ENCODE results near the gene CRYGN. TPM values are rescaled to one million over a fixed set of nuclear protein-coding genes. Genes with fewer than 3 reads are reported as not detected.
A peak's percentile ranks its signal among the peaks of the same experiment; 100 is the strongest.

The CRYGN gene
- total and polyA plus RNA-seq, 2 donors from 2014 or later: 0.22 TPM; not detected in 1

GRCh38 chr7:151381348-151382078, 58.4 kb downstream of the CRYGN start:
- no peaks in the 10 kb centered on the region for H3K9me3 ChIP-seq (ENCODE audit: control insufficient read depth in 2 of 3, insufficient read depth in 1 of 3, low read length in 3 of 3)
- peak; percentile 33 to 72 (median 58) for DNase-seq
- no peaks in the 10 kb centered on the region for H3K27me3 ChIP-seq (ENCODE audit: control insufficient read depth, insufficient read depth, low read length)
- peaks cover 0 to 9% (median 0%) of the 10 kb centered on the region in 3 donors for H3K4me1 ChIP-seq (ENCODE audit: control insufficient read depth in 2 of 3, insufficient read depth in 2 of 3, low read depth in 1 of 3, low read length in 3 of 3)
- no peak overlapping the region for H3K9ac ChIP-seq (ENCODE audit: low read length in 3 of 3)
- TF ChIP-seq, protein P1, sequence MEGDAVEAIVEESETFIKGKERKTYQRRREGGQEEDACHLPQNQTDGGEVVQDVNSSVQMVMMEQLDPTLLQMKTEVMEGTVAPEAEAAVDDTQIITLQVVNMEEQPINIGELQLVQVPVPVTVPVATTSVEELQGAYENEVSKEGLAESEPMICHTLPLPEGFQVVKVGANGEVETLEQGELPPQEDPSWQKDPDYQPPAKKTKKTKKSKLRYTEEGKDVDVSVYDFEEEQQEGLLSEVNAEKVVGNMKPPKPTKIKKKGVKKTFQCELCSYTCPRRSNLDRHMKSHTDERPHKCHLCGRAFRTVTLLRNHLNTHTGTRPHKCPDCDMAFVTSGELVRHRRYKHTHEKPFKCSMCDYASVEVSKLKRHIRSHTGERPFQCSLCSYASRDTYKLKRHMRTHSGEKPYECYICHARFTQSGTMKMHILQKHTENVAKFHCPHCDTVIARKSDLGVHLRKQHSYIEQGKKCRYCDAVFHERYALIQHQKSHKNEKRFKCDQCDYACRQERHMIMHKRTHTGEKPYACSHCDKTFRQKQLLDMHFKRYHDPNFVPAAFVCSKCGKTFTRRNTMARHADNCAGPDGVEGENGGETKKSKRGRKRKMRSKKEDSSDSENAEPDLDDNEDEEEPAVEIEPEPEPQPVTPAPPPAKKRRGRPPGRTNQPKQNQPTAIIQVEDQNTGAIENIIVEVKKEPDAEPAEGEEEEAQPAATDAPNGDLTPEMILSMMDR (IDR thresholded peaks at IDR 0.05; ENCODE audit: borderline replicate concordance, extremely low read depth, insufficient read depth): no peak
- H3K4me3 ChIP-seq (ENCODE audit: low read length in 3 of 3): peak overlapping the region in 1 of 3 donors; percentile 9
- no peak for FAIRE-seq
- H3K36me3 ChIP-seq (ENCODE audit: control insufficient read depth in 2 of 3, insufficient read depth in 3 of 3, low read length in 3 of 3): peaks cover 0 to 7% (median 0%) of the 10 kb centered on the region in 3 donors
- intact Hi-C loops (cut with DNase I): no loop called here
- no peak overlapping the region for H3K27ac ChIP-seq (ENCODE audit: low read depth in 2 of 2, low read length in 2 of 2)

- TF ChIP-seq, protein P1 (IDR thresholded peaks at IDR 0.05; ENCODE audit: borderline replicate concordance, extremely low read depth, insufficient read depth): no peak
- Histone ChIP-seq H3K36me3 (ENCODE audit: control insufficient read depth in 2 of 3, insufficient read depth in 3 of 3, low read length in 3 of 3) (peaks cover 0 to 12% (median 3%) of the 10 kb centered on the region in 3 donors), H3K4me3 (ENCODE audit: low read length in 3 of 3) (no peak overlapping the region), H3K4me1 (ENCODE audit: control insufficient read depth in 2 of 3, insufficient read depth in 2 of 3, low read depth in 1 of 3, low read length in 3 of 3) (peaks cover 0 to 9% (median 0%) of the 10 kb centered on the region in 3 donors), H3K9ac (ENCODE audit: low read length in 3 of 3) (no peak overlapping the region), H3K27ac (ENCODE audit: low read depth in 2 of 2, low read length in 2 of 2) (no peak overlapping the region), H3K9me3 (ENCODE audit: control insufficient read depth in 2 of 3, insufficient read depth in 1 of 3, low read length in 3 of 3) (no peaks in the 10 kb centered on the region), H3K27me3 (ENCODE audit: control insufficient read depth, insufficient read depth, low read length) (no peaks in the 10 kb centered on the region)
- DNase-seq (no peak), FAIRE-seq (no peak)
- intact Hi-C loops (cut with DNase I): no loop called here
Measured at GRCh38 chr7:151381098-151381347, 58.9 kb downstream of the CRYGN start.

GRCh38 chr7:151380199-151381097, 59.5 kb downstream of the CRYGN start:
- Histone ChIP-seq H3K9ac (ENCODE audit: low read length in 3 of 3) (no peak overlapping the region), H3K27ac (ENCODE audit: low read depth in 2 of 2, low read length in 2 of 2) (no peak overlapping the region), H3K27me3 (ENCODE audit: control insufficient read depth, insufficient read depth, low read length) (no peaks in the 10 kb centered on the region), H3K4me3 (ENCODE audit: low read length in 3 of 3) (no peak overlapping the region), H3K4me1 (ENCODE audit: control insufficient read depth in 2 of 3, insufficient read depth in 2 of 3, low read depth in 1 of 3, low read length in 3 of 3) (peaks cover 0 to 9% (median 0%) of the 10 kb centered on the region in 3 donors), H3K36me3 (ENCODE audit: control insufficient read depth in 2 of 3, insufficient read depth in 3 of 3, low read length in 3 of 3) (peaks cover 0 to 18% (median 8%) of the 10 kb centered on the region in 3 donors), H3K9me3 (ENCODE audit: control insufficient read depth in 2 of 3, insufficient read depth in 1 of 3, low read length in 3 of 3) (no peaks in the 10 kb centered on the region)
- intact Hi-C loops (cut with DNase I): no loop called here
- DNase-seq (peak in 1 of 5 donors; percentile 74), FAIRE-seq (no peak)
- TF ChIP-seq, protein P1 (IDR thresholded peaks at IDR 0.05; ENCODE audit: borderline replicate concordance, extremely low read depth, insufficient read depth): no peak
